GM19193 (cell line): ENCODE measurements around the gene PNMA6F.

Source experiments
- POLR2A ChIP-seq: IDR thresholded peaks from 4 replicates; pipeline ENCODE4 v1.6.1; 2011; ENCODE audit not compliant: insufficient read depth, insufficient read length; ENCODE audit errors: extremely low read depth

Gene PNMA6F

DNA sequence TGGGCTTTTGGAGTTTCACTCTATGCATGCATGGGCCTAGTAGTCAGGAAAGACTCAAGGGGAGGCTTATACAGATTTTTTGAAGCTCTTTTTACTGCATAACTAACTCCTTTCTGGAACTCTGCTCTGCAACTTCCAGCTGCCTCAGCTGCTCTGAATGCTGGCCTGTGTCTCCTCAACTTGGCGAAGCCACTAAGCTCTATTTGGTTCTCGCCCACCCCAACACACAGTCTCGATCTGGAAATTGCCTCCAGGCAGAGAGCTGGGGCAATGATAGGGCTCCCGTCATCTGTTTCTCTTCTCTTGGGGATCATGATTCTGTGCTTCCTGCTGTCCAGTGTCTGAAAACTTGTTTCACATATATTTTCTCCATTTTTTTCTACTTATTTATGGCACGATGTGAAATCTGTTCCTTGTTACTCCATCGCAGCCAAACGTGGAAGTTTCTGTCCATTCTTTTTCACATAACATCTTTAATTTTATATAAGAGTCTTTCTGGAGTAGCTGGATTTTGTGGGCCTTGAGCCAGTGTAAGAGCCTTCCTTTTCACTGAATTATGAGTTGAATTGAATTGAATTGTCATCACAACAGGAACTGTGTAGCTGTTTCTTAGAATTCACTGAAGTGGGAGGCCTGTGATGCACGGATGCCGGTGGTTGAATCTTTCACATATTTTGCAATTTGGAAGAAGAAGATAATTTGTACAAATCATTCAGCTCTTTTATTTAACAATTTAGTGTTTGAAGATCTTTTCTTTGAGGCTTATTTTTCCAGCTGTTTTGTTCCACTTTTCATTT is 21.4 kb upstream of the PNMA6F start:
- no peak for TF ChIP-seq POLR2A

- TF ChIP-seq POLR2A: no peak
These were observed 18.5 kb upstream of the PNMA6F start for GRCh38 chrX:153340111-153340510.

DNA sequence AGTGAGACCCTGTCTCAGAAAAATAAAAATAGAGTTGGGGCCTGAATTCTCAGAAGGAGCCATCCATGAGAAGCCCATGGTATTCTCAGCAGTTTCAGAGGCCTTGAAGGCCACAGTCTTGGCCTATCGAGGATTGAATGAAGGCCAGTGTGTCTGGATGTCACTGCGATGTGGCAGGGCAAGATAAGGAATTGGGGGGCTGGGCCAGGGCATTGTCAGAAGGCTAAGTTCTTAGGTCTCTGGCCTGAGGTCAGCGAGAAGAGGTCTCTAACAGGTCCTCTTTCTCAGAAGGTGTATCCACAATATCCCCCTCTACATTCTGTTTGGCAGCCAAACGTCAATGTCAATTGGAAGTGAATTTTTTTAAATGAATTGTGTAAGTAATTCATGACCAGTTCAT is 18.1 kb upstream of the PNMA6F start:
- TF ChIP-seq POLR2A: no peak

DNA sequence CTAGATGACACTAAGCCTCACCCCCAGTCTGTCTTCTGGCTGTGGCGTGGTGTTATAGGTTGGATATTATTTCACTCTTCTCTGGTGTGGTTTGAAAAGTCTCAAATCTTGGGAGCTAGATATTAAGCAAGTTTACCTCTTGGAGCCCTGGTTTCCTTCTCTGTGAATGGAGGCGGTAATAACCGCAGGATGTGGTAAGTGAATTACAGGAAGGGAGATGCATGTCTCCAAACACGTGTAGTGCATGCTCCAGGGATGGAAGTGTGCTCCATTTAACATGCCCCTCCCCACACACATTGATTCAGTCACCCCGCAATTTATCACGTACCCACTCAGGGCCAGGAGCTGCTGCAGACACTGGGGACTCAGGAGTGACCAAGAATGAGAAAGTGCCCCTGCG is 17.3 kb upstream of the PNMA6F start:
- TF ChIP-seq POLR2A: no peak

DNA sequence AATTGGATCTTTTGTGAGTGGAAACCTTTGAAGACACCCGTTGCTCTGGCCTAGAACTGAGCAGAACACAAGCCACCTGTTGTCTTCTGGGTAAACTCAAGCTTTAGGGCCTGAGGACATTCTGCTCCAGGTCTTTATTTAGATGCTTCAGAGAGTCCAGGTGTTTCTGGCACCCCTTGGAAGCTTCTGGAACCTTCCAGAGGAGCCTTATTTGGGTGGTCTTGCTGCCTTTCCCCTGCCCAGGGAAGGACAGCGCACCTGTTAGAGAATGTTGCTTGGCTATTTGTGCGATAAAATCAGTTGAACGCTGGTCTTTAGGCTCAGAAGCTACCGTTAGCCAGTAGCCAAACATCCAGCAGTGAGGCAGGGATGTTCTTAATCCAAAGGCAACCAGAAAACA is 15.4 kb upstream of the PNMA6F start:
- TF ChIP-seq POLR2A: no peak

DNA sequence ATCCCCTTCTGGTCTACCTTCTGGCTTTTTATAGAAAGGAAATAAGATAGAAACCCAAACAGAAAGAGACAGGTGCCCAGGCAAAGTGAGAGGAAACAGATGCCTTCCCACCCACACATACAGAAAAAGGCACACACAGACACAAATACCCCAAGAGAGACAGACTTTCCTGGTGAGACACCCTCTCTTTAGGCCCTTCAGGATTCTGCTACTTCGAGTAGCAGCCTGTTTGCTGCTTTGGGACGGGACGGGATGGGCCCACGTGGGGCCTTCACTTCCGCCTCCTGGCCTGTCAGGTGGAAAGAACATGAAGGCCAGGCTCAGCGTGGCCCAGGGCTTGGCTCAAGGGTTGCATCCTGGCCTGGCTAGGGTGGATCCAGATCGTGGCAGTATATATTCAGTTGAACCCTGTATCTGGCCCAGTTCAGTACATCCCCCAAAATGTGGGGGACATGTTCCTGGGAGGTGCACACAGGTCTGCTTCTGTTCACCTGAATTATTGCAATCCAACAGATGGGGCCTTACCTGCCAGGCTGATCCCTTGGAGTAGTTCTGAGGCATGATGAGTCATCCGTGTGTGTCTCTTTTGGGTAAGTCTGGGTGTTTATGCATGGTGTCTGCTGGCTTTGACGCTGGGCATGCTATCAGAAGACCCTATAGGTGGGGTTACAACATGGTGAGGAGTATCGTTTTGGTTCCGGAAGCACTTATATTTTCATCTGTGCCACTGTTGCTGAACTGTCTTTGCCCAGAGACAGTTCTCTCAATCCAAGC is 14.7 kb upstream of the PNMA6F start:
- no peak for TF ChIP-seq POLR2A

DNA sequence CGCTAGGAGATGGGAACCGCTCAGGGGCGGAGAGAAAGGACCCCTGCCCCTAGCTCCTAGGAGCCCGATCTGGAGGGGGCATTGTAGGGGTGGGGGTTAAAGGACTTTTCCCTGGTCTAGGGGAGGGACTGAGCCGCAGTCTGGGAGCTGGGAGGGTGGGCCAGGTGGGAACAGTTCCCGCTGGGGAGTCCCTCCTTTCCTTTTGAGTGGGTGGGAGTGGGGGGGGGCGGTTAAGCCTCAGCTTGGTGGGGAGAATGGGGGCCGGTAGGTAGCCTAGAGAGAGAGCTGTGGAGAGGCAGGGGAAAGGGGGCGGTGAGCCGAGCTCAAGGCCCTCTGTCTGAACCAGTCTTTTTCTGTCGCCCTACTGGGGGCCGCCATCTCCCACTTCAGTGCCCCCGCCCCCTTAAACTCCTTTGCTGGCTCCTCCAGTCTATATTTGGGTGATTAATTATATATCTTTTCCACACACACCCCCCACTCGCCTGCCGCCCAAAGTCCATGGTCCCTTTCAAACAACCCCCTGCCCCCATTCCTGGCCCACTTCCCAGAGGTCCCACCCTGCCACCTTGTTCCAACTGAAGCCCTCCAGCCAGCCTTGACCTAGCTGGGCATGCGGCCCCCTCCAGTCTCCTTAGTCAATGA is 13.2 kb upstream of the PNMA6F start:
- no peak for TF ChIP-seq POLR2A

DNA sequence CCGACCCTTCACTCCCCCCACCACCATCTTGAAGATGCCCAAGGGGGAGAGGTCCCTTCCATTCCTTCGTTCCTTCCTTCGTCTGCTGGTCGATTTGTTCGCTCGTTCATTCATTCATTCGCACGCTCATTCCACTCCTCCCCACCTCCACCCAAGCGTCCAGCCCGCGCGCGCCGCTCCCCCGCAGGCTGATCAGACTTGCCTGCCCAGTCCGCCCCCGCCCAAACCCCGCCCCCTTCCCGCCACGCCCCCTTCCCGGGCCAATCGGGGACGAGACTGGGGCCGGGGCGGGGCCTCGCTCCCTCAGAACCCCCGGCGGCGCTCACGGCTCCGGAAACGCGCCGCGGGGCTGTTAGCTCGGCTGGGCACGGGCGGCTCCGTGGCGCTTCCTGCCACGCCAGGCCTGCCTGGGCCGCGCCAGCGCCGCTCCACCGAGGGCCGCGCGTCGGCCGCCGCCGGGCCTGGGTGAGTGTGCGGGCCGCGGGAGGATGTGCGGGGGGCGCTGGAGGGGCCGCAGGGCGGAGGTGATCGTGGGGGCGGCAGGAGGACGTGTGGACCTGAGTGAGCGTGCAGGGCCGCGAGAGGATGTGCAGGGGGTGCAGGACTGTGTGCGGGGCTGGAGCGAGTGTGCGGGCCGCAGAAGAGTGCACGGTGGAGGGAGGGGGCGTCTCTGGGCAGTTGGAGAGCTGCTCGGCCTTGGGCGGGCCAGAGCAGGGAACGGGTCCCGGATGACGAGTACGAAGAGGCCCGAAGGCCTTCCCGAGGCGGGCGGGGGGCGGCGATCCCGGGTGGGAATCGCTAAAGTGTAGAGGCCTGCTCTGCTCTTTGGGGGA is 12.5 kb upstream of the PNMA6F start, which contains the start of gene ZNF275:
TSS of gene ZNF275 (plus strand) at position 333 of the 833 bp plus-strand sequence. CDS start 2,527 bp downstream, outside the sequence.
- peak; percentile 78 for TF ChIP-seq POLR2A

GRCh38 chrX:153333266-153333665 is 11.7 kb upstream of the PNMA6F start:
- TF ChIP-seq POLR2A: no peak

- TF ChIP-seq POLR2A: no peak
These were observed 6.0 kb upstream of the PNMA6F start for GRCh38 chrX:153327561-153327960.

GRCh38 chrX:153320555-153321184 is 897 bp downstream of the PNMA6F start:
- TF ChIP-seq POLR2A: no peak

DNA sequence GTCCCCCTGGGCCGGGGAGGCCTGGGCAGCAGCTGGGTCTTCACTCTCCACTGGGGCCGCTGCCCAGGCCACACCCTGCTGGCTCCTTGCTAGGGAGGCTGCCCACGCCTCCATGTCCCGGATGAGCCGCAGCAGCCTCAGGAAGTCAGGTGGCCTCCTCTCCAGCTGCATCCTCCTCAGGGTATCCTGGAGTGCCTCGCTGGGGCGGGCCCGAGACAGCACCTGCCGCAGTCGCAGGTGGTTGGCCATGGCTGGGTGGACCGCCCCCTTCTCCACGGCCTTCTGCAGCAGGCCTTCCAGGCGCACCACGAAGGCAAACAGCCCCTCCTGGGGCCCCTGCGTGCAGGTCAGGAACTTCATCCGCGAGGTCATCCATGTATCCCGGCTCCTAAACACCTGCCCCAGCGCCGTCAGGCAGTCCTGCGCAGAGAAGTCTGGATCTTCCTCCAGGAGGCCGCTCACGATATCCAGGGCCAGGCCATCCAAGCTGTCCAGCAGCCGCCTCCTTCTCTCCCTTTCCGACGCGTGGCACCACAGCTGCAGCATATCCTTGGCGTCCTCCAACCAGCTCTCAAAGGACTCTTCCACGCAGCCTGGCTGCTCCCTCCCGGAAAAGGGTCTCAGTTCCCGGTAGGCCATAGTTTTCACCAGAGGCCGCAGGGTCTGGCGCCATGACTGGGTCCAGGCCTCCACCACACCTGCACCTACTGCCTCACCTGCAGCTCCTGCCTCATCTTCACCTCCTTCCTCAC is 2.1 kb downstream of the PNMA6F start:
- no peak for TF ChIP-seq POLR2A

DNA sequence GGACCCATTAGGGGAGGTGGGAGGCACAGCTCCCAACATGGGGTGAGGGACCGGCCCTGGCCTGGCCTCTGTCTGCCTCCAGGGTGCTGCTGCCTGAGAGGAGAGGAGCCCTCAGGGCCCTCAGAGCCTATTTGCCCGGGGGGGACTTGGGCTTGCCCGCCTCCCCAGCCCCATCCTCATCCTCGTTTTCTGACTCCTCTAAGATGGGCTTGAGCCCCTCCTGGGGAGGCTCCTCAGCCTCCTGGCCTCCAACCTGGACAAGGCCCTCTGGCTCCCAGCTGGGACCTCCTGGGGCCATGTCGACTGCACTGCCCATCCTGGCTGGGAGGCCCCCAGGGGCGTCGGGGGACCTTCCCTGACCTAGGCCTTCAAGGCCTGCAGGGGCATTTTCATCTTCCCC is 2.8 kb downstream of the PNMA6F start:
- TF ChIP-seq POLR2A: no peak
